SK-N-SH (cell line): Measurements from ENCODE around the gene HPX. TPM values are rescaled to one million over a fixed set of nuclear protein-coding genes. Genes with fewer than 3 reads are reported as not detected.
A peak's percentile ranks its signal among the peaks of the same experiment; 100 is the strongest.

Source experiments
- CTCF ChIA-PET: fragments of 300-600, 350-600 bp; formaldehyde crosslinking; extraction: SDS; loops from one replicate; lab custom pipeline; 2021; lab: Yijun Ruan, JAX
- POLR2A ChIA-PET: fragments of 350-600 bp; sonication (Branson Sonifier 250); formaldehyde crosslinking; extraction: SDS; loops from one replicate; lab custom pipeline; 2020; ENCODE audit warnings: antibody characterized with exemption, inconsistent platforms; lab: Yijun Ruan, JAX
- DNase-seq: peaks from one replicate; pipeline ENCODE4 v3.0.0; 2012
- H2AFZ ChIP-seq: fragments of 200-600 bp; sonication (generic); 2 replicates; pipeline ENCODE4 v1.8.1; 2016; ENCODE audit warnings: antibody characterized with exemption, mild to moderate bottlenecking, low read depth
- H3F3A ChIP-seq: fragments of 200-600 bp; sonication (generic); replicated peaks from 2 replicates; pipeline ENCODE3; 2016; ENCODE audit warnings: antibody characterized with exemption, mild to moderate bottlenecking; ENCODE audit not compliant: insufficient read depth
- H3K27ac ChIP-seq, 2 experiments: fragments of 200-500 bp in 1 of 2; fragments of 200-600 bp in 1 of 2; sonication (Bioruptor generic) in 1 of 2; sonication (generic), shearing (Covaris generic) in 1 of 2; 2 replicates each; pipeline versions ENCODE4 v1.5.1 to v1.6.1; 2014 to 2016; ENCODE audit warnings: low read depth in 2 of 2, inconsistent platforms in 1 of 2, low read length in 1 of 2, mild to moderate bottlenecking in 1 of 2, mixed read lengths in 1 of 2
- H3K27me3 ChIP-seq: fragments of 200-600 bp; sonication (generic), shearing (Covaris generic); 2 replicates; pipeline ENCODE4 v1.6.1; 2016; ENCODE audit warnings: mixed run types; ENCODE audit not compliant: insufficient read depth
- H3K36me3 ChIP-seq, 2 experiments: fragments of 200-500 bp in 1 of 2; fragments of 200-600 bp in 1 of 2; sonication (Bioruptor generic) in 1 of 2; sonication (generic) in 1 of 2; replicated peaks in 1 of 2; 2 replicates each; pipeline versions ENCODE3 to v1.5.1; 2014 to 2016; ENCODE audit warnings: low read length in 1 of 2, mild to moderate bottlenecking in 1 of 2; ENCODE audit not compliant: insufficient read depth in 2 of 2, control insufficient read depth in 1 of 2
- H3K4me1 ChIP-seq, 2 experiments: fragments of 200-500 bp in 1 of 2; fragments of 200-600 bp in 1 of 2; sonication (Bioruptor generic) in 1 of 2; sonication (generic), shearing (Covaris generic) in 1 of 2; 2 replicates each; pipeline versions ENCODE4 v1.5.1 to v1.6.1; 2014 to 2016; ENCODE audit warnings: low read depth in 1 of 2, low read length in 1 of 2, mixed run types in 1 of 2; ENCODE audit not compliant: insufficient read depth in 2 of 2, control insufficient read depth in 1 of 2
- H3K4me2 ChIP-seq: fragments of 200-600 bp; sonication (generic), shearing (Covaris generic); 2 replicates; pipeline ENCODE4 v1.6.1; 2017; ENCODE audit warnings: mixed run types
- H3K4me3 ChIP-seq, 2 experiments: fragments of 200-500 bp in 1 of 2; fragments of 200-600 bp in 1 of 2; sonication (Bioruptor generic) in 1 of 2; sonication (generic), shearing (Covaris generic) in 1 of 2; 2 replicates each; pipeline versions ENCODE4 v1.5.1 to v1.8.1; 2014 to 2016; ENCODE audit warnings: low read depth in 2 of 2, inconsistent platforms in 1 of 2, low read length in 1 of 2, mild to moderate bottlenecking in 1 of 2, mixed read lengths in 1 of 2, moderate library complexity in 1 of 2
- H3K79me2 ChIP-seq: fragments of 200-600 bp; sonication (generic); 2 replicates; pipeline ENCODE4 v1.8.1; 2017; ENCODE audit warnings: mild to moderate bottlenecking; ENCODE audit not compliant: insufficient read depth
- H3K9ac ChIP-seq: fragments of 200-600 bp; sonication (generic); 2 replicates; pipeline ENCODE4 v1.6.1; 2017; ENCODE audit warnings: mixed run types
- H3K9me2 ChIP-seq: fragments of 200-600 bp; sonication (generic); 2 replicates; pipeline ENCODE4 v1.6.1; 2017; ENCODE audit warnings: mixed run types
- H3K9me3 ChIP-seq: fragments of 200-600 bp; sonication (generic); 2 replicates; pipeline ENCODE4 v1.6.1; 2017; ENCODE audit warnings: mixed run types, mild to moderate bottlenecking, moderate library complexity
- H4K20me1 ChIP-seq: fragments of 200-600 bp; sonication (generic); 2 replicates; pipeline ENCODE4 v1.6.1; 2017; ENCODE audit warnings: mild to moderate bottlenecking, mixed run types; ENCODE audit not compliant: insufficient read depth
- CHD2 ChIP-seq: fragments of 150-350 bp; IDR thresholded peaks from 2 replicates; pipeline ENCODE4 v1.6.1; 2018; ENCODE audit warnings: low read length; ENCODE audit not compliant: partially characterized antibody
- FOSL2 ChIP-seq: IDR thresholded peaks from 2 replicates; pipeline ENCODE4 v1.4.0; 2012; ENCODE audit warnings: low read depth, mild to moderate bottlenecking, moderate library complexity, borderline replicate concordance
- FOXM1 ChIP-seq: IDR thresholded peaks from 2 replicates; pipeline ENCODE4 v1.4.0; 2012; ENCODE audit warnings: low read depth, mild to moderate bottlenecking
- MAX ChIP-seq: IDR thresholded peaks from 2 replicates; pipeline ENCODE4 v1.4.0; 2012; ENCODE audit warnings: low read depth
- NFIC ChIP-seq: IDR thresholded peaks from 2 replicates; pipeline ENCODE4 v1.4.0; 2012; ENCODE audit warnings: borderline replicate concordance
- RAD21 ChIP-seq: IDR thresholded peaks from 2 replicates; pipeline ENCODE4 v1.6.1; 2012; ENCODE audit warnings: mild to moderate bottlenecking, low read length
- RFX5 ChIP-seq: IDR thresholded peaks from 2 replicates; pipeline ENCODE4 v1.6.1; 2012; ENCODE audit warnings: mild to moderate bottlenecking, improper control_type of control experiment, low read length
- RXRA ChIP-seq: IDR thresholded peaks from 2 replicates; pipeline ENCODE4 v1.4.0; 2012; ENCODE audit warnings: low read depth, mild to moderate bottlenecking, borderline replicate concordance
- TAF1 ChIP-seq: IDR thresholded peaks from 2 replicates; pipeline ENCODE4 v1.6.1; 2012; ENCODE audit warnings: low read depth, mild to moderate bottlenecking, low read length, moderate library complexity, borderline replicate concordance
- TCF12 ChIP-seq: IDR thresholded peaks from 2 replicates; pipeline ENCODE4 v1.4.0; 2012
- TEAD4 ChIP-seq: IDR thresholded peaks from 2 replicates; pipeline ENCODE4 v1.4.0; 2012; ENCODE audit warnings: mild to moderate bottlenecking, borderline replicate concordance; ENCODE audit not compliant: insufficient read depth
- USF1 ChIP-seq: IDR thresholded peaks from 2 replicates; pipeline ENCODE4 v1.4.0; 2012; ENCODE audit warnings: low read depth, borderline replicate concordance
- YY1 ChIP-seq: IDR thresholded peaks from 2 replicates; pipeline ENCODE4 v1.4.0; 2012; ENCODE audit warnings: low read depth, mild to moderate bottlenecking
- WGBS: methylation state at CpG from one replicate; pipeline ENCODE4 v1.1.6; 2017; ENCODE audit warnings: low lambda C conversion rate; 5-methylcytosine and 5-hydroxymethylcytosine counted together
- polyA plus RNA-seq, 3 experiments: library from polyadenylated mRNA; depleted of rRNA; stranded (reverse); fragments of >200 nt; gene quantifications; 2 replicates each; pipeline ENCODE4 v1.2.3, GENCODE V29; 2012
- TF ChIP-seq, protein P1 (sequence below): fragments of 200-600 bp; sonication (generic); IDR thresholded peaks from 2 replicates; pipeline ENCODE4 v1.6.1; 2017; ENCODE audit warnings: antibody characterized with exemption, mild to moderate bottlenecking, moderate library complexity
- TF ChIP-seq, protein P2 (sequence below): IDR thresholded peaks from 2 replicates; pipeline ENCODE4 v1.6.1; 2012; ENCODE audit warnings: mild to moderate bottlenecking, low read depth, low read length, moderate library complexity

HPX gene
- polyA plus RNA-seq, 1 of the 3 experiments (the other 2 are of a cell fraction) = 1.8 TPM

GRCh38 chr11:6473451-6474412 lies 32.9 kb upstream of the HPX start, which contains the start of gene TRIM3 (continued):
- TF ChIP-seq TAF1 (peak; percentile 41; the same call in 1 of the 2 replicates), CHD2 (peak; percentile 6), MAX (0 out of 2 replicates have a peak, but pooled peaks have one; percentile 4)

DNA sequence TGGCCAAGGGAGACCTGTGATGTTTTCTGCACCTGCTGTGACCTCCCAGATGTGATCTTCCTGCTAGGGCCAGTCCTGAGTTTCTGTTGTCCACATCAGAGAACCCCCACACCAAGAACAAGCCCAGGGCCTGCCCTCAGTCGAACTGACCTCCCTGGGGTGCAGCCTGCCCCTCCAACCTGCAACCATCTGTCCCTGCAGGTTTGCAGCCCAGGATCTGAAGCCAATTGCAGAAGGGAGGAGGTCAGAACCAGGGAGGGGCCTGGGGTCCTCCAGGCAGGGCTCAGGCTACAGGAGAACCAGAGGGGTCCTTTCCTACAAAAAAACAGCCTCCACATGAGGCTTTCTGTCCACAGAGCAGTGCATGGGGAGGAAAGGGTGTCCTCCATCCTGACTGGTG lies 32.1 kb upstream of the HPX start:
- Histone ChIP-seq H3F3A (peaks cover 25% of the 10 kb centered on the region), H3K79me2 (peaks cover 37% of the 10 kb centered on the region), H3K9ac (peak overlapping the region; percentile 47; the same call in 1 of the 2 replicates), H3K4me2 (peak overlapping the region; percentile 99), H3K4me3 (peak overlapping the region; percentile 56 to 96), H3K36me3 (peaks cover 3 to 16% of the 10 kb centered on the region in 2 experiments), H2AFZ (no peak overlapping the region), H3K27me3 (no peaks in the 10 kb centered on the region), H3K9me3 (no peaks in the 10 kb centered on the region), H3K27ac (peak overlapping the region in 1 of 2 experiments; percentile 17; a peak in 1 of 4 replicates), H3K9me2 (no peaks in the 10 kb centered on the region), H3K4me1 (peaks cover 7 to 26% of the 10 kb centered on the region in 2 experiments; a peak in 2 of 4 replicates), H4K20me1 (no peaks in the 10 kb centered on the region)
- ChIA-PET CTCF (interaction anchor here (0.6 to 6.7 kb wide), 6 partner anchors 28 to 1537 kb away, joined by 3 to 32 read pairs (median 5); no protein-coding TSS in a partner anchor), POLR2A (interaction anchor here (0.6 to 1.6 kb wide), 3 partner anchors 35 to 174 kb away, joined by 3 read pairs; no protein-coding TSS in a partner anchor)
- 0% methylated on average over 1 of the region's 1 CpG for WGBS
- no peak for DNase-seq
- no peak for TF ChIP-seq TCF12
- TF ChIP-seq MAX = peak; percentile 4; the same call in 1 of the 2 replicates
- no peak for TF ChIP-seq FOSL2
- no peak for TF ChIP-seq RFX5
- TF ChIP-seq, protein P1, sequence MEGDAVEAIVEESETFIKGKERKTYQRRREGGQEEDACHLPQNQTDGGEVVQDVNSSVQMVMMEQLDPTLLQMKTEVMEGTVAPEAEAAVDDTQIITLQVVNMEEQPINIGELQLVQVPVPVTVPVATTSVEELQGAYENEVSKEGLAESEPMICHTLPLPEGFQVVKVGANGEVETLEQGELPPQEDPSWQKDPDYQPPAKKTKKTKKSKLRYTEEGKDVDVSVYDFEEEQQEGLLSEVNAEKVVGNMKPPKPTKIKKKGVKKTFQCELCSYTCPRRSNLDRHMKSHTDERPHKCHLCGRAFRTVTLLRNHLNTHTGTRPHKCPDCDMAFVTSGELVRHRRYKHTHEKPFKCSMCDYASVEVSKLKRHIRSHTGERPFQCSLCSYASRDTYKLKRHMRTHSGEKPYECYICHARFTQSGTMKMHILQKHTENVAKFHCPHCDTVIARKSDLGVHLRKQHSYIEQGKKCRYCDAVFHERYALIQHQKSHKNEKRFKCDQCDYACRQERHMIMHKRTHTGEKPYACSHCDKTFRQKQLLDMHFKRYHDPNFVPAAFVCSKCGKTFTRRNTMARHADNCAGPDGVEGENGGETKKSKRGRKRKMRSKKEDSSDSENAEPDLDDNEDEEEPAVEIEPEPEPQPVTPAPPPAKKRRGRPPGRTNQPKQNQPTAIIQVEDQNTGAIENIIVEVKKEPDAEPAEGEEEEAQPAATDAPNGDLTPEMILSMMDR = no peak
- TF ChIP-seq NFIC = no peak

- Histone ChIP-seq H2AFZ (peak overlapping the region; percentile 1; the same call in 1 of the 2 replicates), H3K36me3 (peaks cover 3 to 11% of the 10 kb centered on the region in 2 experiments), H3K4me1 (peaks cover 4 to 23% of the 10 kb centered on the region in 2 experiments; a peak in 2 of 4 replicates), H3K27me3 (no peaks in the 10 kb centered on the region), H3K9me3 (no peaks in the 10 kb centered on the region), H3K4me2 (peak overlapping the region; percentile 22), H3K4me3 (no peak overlapping the region), H3F3A (peaks cover 9% of the 10 kb centered on the region), H3K27ac (peak overlapping the region in 1 of 2 experiments; percentile 80; a peak in 2 of 4 replicates), H3K9ac (no peak overlapping the region), H4K20me1 (no peaks in the 10 kb centered on the region), H3K79me2 (peaks cover 48% of the 10 kb centered on the region), H3K9me2 (no peaks in the 10 kb centered on the region)
- no peak for DNase-seq
- 100% methylated on average over 1 of the region's 1 CpG for WGBS
- CTCF ChIA-PET = interaction anchor here (0.8 to 6.7 kb wide), 8 partner anchors 10 to 107 kb away, joined by 3 to 32 read pairs (median 4); no protein-coding TSS in a partner anchor
- POLR2A ChIA-PET = interaction anchor here (0.9 to 1.5 kb wide), 5 partner anchors 12 to 214 kb away, joined by 3 to 9 read pairs (median 4); partner anchors contain the start of genes APBB1, ARFIP2, MRPL17 and TIMM10B
- TF ChIP-seq NFIC = no peak
- TF ChIP-seq YY1 = no peak
- TF ChIP-seq TAF1 = no peak
- TF ChIP-seq RXRA = no peak
- TF ChIP-seq TEAD4 = no peak
- TF ChIP-seq FOXM1 = no peak
- TF ChIP-seq RFX5 = no peak
- no peak for TF ChIP-seq USF1
- TF ChIP-seq, protein P2, sequence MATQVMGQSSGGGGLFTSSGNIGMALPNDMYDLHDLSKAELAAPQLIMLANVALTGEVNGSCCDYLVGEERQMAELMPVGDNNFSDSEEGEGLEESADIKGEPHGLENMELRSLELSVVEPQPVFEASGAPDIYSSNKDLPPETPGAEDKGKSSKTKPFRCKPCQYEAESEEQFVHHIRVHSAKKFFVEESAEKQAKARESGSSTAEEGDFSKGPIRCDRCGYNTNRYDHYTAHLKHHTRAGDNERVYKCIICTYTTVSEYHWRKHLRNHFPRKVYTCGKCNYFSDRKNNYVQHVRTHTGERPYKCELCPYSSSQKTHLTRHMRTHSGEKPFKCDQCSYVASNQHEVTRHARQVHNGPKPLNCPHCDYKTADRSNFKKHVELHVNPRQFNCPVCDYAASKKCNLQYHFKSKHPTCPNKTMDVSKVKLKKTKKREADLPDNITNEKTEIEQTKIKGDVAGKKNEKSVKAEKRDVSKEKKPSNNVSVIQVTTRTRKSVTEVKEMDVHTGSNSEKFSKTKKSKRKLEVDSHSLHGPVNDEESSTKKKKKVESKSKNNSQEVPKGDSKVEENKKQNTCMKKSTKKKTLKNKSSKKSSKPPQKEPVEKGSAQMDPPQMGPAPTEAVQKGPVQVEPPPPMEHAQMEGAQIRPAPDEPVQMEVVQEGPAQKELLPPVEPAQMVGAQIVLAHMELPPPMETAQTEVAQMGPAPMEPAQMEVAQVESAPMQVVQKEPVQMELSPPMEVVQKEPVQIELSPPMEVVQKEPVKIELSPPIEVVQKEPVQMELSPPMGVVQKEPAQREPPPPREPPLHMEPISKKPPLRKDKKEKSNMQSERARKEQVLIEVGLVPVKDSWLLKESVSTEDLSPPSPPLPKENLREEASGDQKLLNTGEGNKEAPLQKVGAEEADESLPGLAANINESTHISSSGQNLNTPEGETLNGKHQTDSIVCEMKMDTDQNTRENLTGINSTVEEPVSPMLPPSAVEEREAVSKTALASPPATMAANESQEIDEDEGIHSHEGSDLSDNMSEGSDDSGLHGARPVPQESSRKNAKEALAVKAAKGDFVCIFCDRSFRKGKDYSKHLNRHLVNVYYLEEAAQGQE = no peak
- no peak for TF ChIP-seq RAD21
These were observed 28.8 kb upstream of the HPX start for GRCh38 chr11:6469599-6469998.
